Endothelial cell of umbilical vein (primary cell): Measurements from ENCODE around the gene SIN3A. TPM values are rescaled to one million over a fixed set of nuclear protein-coding genes. Genes with fewer than 3 reads are reported as not detected.

Experiments used
- BruUV-seq: library from RNA; stranded (reverse); fragments of 400-500 nt; replicated peaks from 2 replicates; lab custom pipeline; 2021; lab: Mats Ljungman, UMichigan
- CTCF ChIA-PET: fragments of 300-600, 350-600 bp; sonication (Branson Sonifier 250); formaldehyde crosslinking; loops from one replicate; lab custom pipeline; 2021; ENCODE audit warnings: antibody characterized with exemption, inconsistent platforms; lab: Charles Lee
- POLR2A ChIA-PET: fragments of 300-600, 350-600 bp; sonication (Branson Sonifier 250); formaldehyde crosslinking; loops from one replicate; lab custom pipeline; 2021; ENCODE audit warnings: antibody characterized with exemption, inconsistent platforms; lab: Charles Lee
- DNase-seq: peaks from one replicate; pipeline ENCODE4 v3.0.0-alpha.2; 2011; ENCODE audit warnings: low read depth, low spot score
- FAIRE-seq: peaks from 2 replicates; lab custom pipeline; 2011; peaks lifted over from hg19 to GRCh38; lab: Jason Lieb, UNC
- H2AFZ ChIP-seq: 2 replicates; pipeline ENCODE4 v1.6.0; 2012; ENCODE audit warnings: low read depth, low read length, control low read depth, inconsistent platforms
- H3K27ac ChIP-seq: 2 replicates; pipeline ENCODE4 v1.5.1; 2011; ENCODE audit warnings: low read depth, mild to moderate bottlenecking, control low read depth, low read length, moderate library complexity; ENCODE audit not compliant: insufficient read depth
- H3K27me3 ChIP-seq, 2 experiments: 2 replicates each; pipeline versions ENCODE4 v1.6.0 to v1.6.1; 2011; ENCODE audit warnings: low read length in 2 of 2, mixed read lengths in 1 of 2; ENCODE audit not compliant: control insufficient read depth in 2 of 2, insufficient read depth in 2 of 2
- H3K36me3 ChIP-seq, 2 experiments: 2 replicates in 1 of 2; 3 replicates in 1 of 2; pipeline ENCODE4 v1.5.1; 2011; ENCODE audit warnings: low read length in 2 of 2, mild to moderate bottlenecking in 1 of 2, moderate library complexity in 1 of 2; ENCODE audit not compliant: control insufficient read depth in 2 of 2, insufficient read depth in 2 of 2; ENCODE audit errors: extremely low read depth in 1 of 2
- H3K4me1 ChIP-seq: 3 replicates; pipeline ENCODE4 v1.5.1; 2011; ENCODE audit warnings: mild to moderate bottlenecking, low read length; ENCODE audit not compliant: control insufficient read depth, insufficient read depth; ENCODE audit errors: extremely low read depth
- H3K4me2 ChIP-seq: 2 replicates; pipeline ENCODE4 v1.6.1; 2011; ENCODE audit warnings: low read length, control low read depth, mixed read lengths; ENCODE audit not compliant: insufficient read depth
- H3K4me3 ChIP-seq, 3 experiments: fragments of 200-600 bp in 1 of 3; sonication (generic), shearing (Covaris generic) in 1 of 3; replicated peaks in 1 of 3; 2 replicates each; pipeline ENCODE4 v1.5.1; 2011 to 2016; ENCODE audit warnings: control low read depth in 3 of 3, low read length in 3 of 3, mild to moderate bottlenecking in 2 of 3, inconsistent platforms in 1 of 3, low read depth in 1 of 3, moderate library complexity in 1 of 3; ENCODE audit not compliant: insufficient read depth in 1 of 3
- H3K79me2 ChIP-seq: 2 replicates; pipeline ENCODE4 v1.6.0; 2012; ENCODE audit warnings: low read length, inconsistent platforms; ENCODE audit not compliant: control insufficient read depth, insufficient read depth
- H3K9ac ChIP-seq: replicated peaks from 2 replicates; pipeline ENCODE3; 2011; ENCODE audit warnings: low read length, control low read depth; ENCODE audit not compliant: insufficient read depth; ENCODE audit errors: extremely low read depth
- H3K9me1 ChIP-seq: replicated peaks from 3 replicates; pipeline ENCODE4 v1.6.0; 2011; ENCODE audit warnings: mild to moderate bottlenecking, low read length; ENCODE audit not compliant: control insufficient read depth, insufficient read depth; ENCODE audit errors: extremely low read depth
- H3K9me3 ChIP-seq: replicated peaks from 2 replicates; pipeline ENCODE4 v1.5.1; 2012; ENCODE audit warnings: low read length, inconsistent platforms; ENCODE audit not compliant: control insufficient read depth, insufficient read depth
- H4K20me1 ChIP-seq: replicated peaks from 2 replicates; pipeline ENCODE3; 2011; ENCODE audit warnings: mild to moderate bottlenecking, low read length; ENCODE audit not compliant: control insufficient read depth, insufficient read depth; ENCODE audit errors: extremely low read depth
- EZH2 ChIP-seq: IDR thresholded peaks from 2 replicates; pipeline ENCODE4 v1.6.1; 2012; ENCODE audit warnings: borderline replicate concordance, low read depth, mild to moderate bottlenecking, moderate library complexity, low read length, inconsistent platforms; ENCODE audit not compliant: severe bottlenecking
- FOS ChIP-seq: IDR thresholded peaks from 2 replicates; pipeline ENCODE4 v1.6.1; 2011; ENCODE audit warnings: mild to moderate bottlenecking, low read length, moderate library complexity, borderline replicate concordance; ENCODE audit not compliant: insufficient read depth
- GATA2 ChIP-seq: IDR thresholded peaks from 2 replicates; pipeline ENCODE4 v1.7.0; 2011; ENCODE audit warnings: low read depth, mild to moderate bottlenecking, moderate library complexity, mixed read lengths, low read length; ENCODE audit not compliant: insufficient read length, insufficient read depth
- JUN ChIP-seq: IDR thresholded peaks from 2 replicates; pipeline ENCODE4 v1.6.1; 2011; ENCODE audit warnings: borderline replicate concordance, low read depth; ENCODE audit not compliant: insufficient read length, insufficient read depth
- MYC ChIP-seq: IDR thresholded peaks from one replicate; pipeline ENCODE4 v1.6.1; 2011; ENCODE audit warnings: mild to moderate bottlenecking, low read depth, low read length
- POLR2A ChIP-seq: IDR thresholded peaks from 2 replicates; pipeline ENCODE4 v1.6.1; 2012; ENCODE audit warnings: low read depth, mild to moderate bottlenecking, control low read depth, low read length
- POLR2AphosphoS5 ChIP-seq: IDR thresholded peaks from 2 replicates; pipeline ENCODE4 v1.6.1; 2012; ENCODE audit warnings: low read depth, mild to moderate bottlenecking, control low read depth, low read length, moderate library complexity; ENCODE audit not compliant: insufficient read depth
- dilution Hi-C: fragments of 300-500 bp; cut with MboI; formaldehyde crosslinking; loops from one replicate; pipeline ENCODE4 v1.15.0; 2019; ENCODE audit warnings: low sequenced_read_pairs; ENCODE audit not compliant: extremely low pct_ligation_motif_present
- intact Hi-C: fragments of 100-400 bp; cut with micrococcal nuclease; formaldehyde crosslinking; loops from one replicate; pipeline ENCODE4 v1.10.0; 2022
- polyA plus RNA-seq, 4 experiments: library from polyadenylated mRNA; depleted of rRNA in 3 of 4; stranded (reverse) in 3 of 4; unstranded in 1 of 4; fragments of >200 nt; gene quantifications; 2 replicates each; pipeline versions ENCODE4 v1.2.1 to v1.2.3, GENCODE V29; 2011 to 2012; ENCODE audit warnings: missing spikeins in 1 of 4
- total RNA-seq: library from RNA; stranded (reverse); gene quantifications from 2 replicates; pipeline ENCODE4 v1.2.3, GENCODE V29; 2021
- TF ChIP-seq, protein P1 (sequence below): IDR thresholded peaks from 2 replicates; pipeline ENCODE4 v1.6.1; 2011; ENCODE audit not compliant: insufficient read depth, insufficient read length
- TF ChIP-seq, protein P2 (sequence below), 2 donors: IDR thresholded peaks; 1 replicate in 1 of 2; 2 replicates in 1 of 2; pipeline ENCODE4 v1.5.1; 2011; ENCODE audit warnings: low read length in 2 of 2, mild to moderate bottlenecking in 2 of 2, moderate library complexity in 2 of 2, control low read depth in 1 of 2, inconsistent platforms in 1 of 2, low read depth in 1 of 2; ENCODE audit not compliant: insufficient read depth in 1 of 2; ENCODE audit errors: extremely low read depth in 1 of 2

The SIN3A gene
- total and polyA plus RNA-seq, 2 donors (not counting 3 experiments of a cell fraction or from before 2014, with no cell fraction given): 30.6 to 44.5 TPM

DNA sequence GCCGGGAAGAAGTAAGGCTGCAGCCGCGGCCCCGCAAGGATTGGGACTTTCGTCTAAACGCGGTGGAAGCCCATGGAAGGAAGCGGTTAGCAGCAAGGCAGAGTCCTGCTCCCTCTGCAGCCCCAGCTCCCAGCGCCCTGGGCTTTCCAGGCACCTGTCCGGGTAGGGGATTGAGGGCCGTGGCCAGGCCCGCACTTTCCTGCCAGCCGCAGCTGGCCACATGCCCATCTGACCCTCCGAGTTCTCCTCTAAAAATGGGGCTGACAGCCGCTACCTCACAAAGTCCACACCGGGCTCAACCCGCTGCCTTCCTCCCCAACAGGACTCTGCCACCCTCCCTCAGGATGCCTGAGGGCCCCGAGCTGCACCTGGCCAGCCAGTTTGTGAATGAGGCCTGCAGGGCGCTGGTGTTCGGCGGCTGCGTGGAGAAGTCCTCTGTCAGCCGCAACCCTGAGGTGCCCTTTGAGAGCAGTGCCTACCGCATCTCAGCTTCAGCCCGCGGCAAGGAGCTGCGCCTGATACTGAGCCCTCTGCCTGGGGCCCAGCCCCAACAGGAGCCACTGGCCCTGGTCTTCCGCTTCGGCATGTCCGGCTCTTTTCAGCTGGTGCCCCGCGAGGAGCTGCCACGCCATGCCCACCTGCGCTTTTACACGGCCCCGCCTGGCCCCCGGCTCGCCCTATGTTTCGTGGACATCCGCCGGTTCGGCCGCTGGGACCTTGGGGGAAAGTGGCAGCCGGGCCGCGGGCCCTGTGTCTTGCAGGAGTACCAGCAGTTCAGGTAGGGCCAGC, 102.7 kb downstream of the SIN3A start:
- peak; percentile 35 for FAIRE-seq

More for the DNA sequence above, 102.7 kb downstream of the SIN3A start:
- H3K4me3 ChIP-seq: peak overlapping the region; percentile 59 to 84 (median 68)
- TF ChIP-seq, protein P1, sequence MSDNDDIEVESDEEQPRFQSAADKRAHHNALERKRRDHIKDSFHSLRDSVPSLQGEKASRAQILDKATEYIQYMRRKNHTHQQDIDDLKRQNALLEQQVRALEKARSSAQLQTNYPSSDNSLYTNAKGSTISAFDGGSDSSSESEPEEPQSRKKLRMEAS: no peak
- TF ChIP-seq MYC: no peak
- no peak for TF ChIP-seq POLR2AphosphoS5
- no peak for TF ChIP-seq POLR2A
- TF ChIP-seq GATA2: no peak
- TF ChIP-seq EZH2: no peak
- TF ChIP-seq FOS: no peak
- TF ChIP-seq, protein P2, sequence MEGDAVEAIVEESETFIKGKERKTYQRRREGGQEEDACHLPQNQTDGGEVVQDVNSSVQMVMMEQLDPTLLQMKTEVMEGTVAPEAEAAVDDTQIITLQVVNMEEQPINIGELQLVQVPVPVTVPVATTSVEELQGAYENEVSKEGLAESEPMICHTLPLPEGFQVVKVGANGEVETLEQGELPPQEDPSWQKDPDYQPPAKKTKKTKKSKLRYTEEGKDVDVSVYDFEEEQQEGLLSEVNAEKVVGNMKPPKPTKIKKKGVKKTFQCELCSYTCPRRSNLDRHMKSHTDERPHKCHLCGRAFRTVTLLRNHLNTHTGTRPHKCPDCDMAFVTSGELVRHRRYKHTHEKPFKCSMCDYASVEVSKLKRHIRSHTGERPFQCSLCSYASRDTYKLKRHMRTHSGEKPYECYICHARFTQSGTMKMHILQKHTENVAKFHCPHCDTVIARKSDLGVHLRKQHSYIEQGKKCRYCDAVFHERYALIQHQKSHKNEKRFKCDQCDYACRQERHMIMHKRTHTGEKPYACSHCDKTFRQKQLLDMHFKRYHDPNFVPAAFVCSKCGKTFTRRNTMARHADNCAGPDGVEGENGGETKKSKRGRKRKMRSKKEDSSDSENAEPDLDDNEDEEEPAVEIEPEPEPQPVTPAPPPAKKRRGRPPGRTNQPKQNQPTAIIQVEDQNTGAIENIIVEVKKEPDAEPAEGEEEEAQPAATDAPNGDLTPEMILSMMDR (IDR thresholded peaks at IDR 0.05; ENCODE audit: extremely low read depth in 1 of 2, insufficient read depth in 1 of 2, low read depth in 1 of 2, low read length in 2 of 2): no peak
- TF ChIP-seq JUN: no peak
- no peak overlapping the region for H3K27ac ChIP-seq
- no peaks in the 10 kb centered on the region for H3K27me3 ChIP-seq
- ChIA-PET CTCF (interaction anchor here (1.2 kb wide), 1 partner anchor 19 kb away, joined by 3 read pairs; no protein-coding TSS in a partner anchor), POLR2A (no interaction called here)
- peak overlapping the region; percentile 65 for H2AFZ ChIP-seq
- DNase-seq: peak; percentile 11
- H3K9me3 ChIP-seq: no peaks in the 10 kb centered on the region
- dilution Hi-C loops (no loop called here), intact Hi-C loops (no loop called here)
- no peaks in the 10 kb centered on the region for H3K9me1 ChIP-seq
- H3K9ac ChIP-seq: peak overlapping the region; percentile 27
- peaks cover 0 to 2% of the 10 kb centered on the region in 2 experiments for H3K36me3 ChIP-seq
- peak overlapping the region; percentile 53 for H3K4me2 ChIP-seq
- no peaks in the 10 kb centered on the region for H4K20me1 ChIP-seq
- BruUV-seq: no TSS peak
- H3K79me2 ChIP-seq: no peaks in the 10 kb centered on the region
- H3K4me1 ChIP-seq: peaks cover 7% of the 10 kb centered on the region
